DOHH2 (cell line): ENCODE measurements around the gene SGTA.

ENCODE experiments used
- CTCF ChIP-seq: fragments of 200-600 bp; sonication (generic); IDR thresholded peaks from one replicate; pipeline ENCODE4 v1.5.1; 2014; ENCODE audit warnings: antibody characterized with exemption, mild to moderate bottlenecking, low read depth, low read length; ENCODE audit not compliant: poor library complexity, severe bottlenecking
- EZH2phosphoT487 ChIP-seq: fragments of 200-600 bp; sonication (generic); IDR thresholded peaks from 2 replicates; pipeline ENCODE4 v1.6.1; 2017; ENCODE audit warnings: borderline replicate concordance, mild to moderate bottlenecking, antibody characterized with exemption, low read length, moderate library complexity, mixed read lengths

DNA sequence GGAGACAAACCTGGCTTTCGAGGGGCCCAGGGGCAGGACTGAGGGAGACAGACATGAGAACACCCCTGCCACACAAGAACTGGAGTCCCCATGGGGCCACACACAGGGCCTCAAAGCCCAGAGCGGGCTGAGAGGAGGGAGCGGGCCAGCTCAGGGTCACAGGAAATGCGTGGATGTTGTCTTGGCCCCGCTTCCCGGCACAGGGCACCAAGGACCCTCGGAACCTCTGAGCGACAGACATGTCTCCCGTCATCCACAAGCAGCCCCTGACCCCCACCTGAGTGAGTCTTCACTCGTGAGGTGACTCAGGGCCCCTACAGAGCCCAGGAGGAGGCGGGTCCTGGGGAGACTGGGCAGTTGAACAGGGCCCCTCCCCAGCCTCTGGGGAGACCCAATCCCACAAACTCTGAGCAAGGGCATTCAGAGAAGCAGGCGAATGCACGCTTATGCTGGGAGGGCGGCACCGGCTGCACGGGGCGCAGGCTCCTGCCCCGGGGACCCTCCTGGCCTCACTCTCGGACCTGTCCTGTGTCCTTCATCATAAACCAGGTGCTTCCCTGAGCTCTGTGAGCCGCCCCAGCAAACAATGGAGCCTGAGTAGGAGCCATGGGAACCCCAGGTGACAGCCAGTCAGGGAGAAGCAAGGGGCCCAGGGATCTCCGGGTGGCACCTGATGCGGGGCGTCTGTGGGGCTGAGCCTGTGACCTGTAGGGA is 20.1 kb downstream of the SGTA start:
- TF ChIP-seq CTCF (no peak), EZH2phosphoT487 (no peak)
